ENCODE measurements around the gene AGAP1. TPM values are rescaled to one million over a fixed set of nuclear protein-coding genes. Genes with fewer than 3 reads are reported as not detected.
A peak's percentile ranks its signal among the peaks of the same experiment; 100 is the strongest.

The AGAP1 gene
- total RNA-seq, 1 donor from 2014 or later: 9.0 TPM

DNA sequence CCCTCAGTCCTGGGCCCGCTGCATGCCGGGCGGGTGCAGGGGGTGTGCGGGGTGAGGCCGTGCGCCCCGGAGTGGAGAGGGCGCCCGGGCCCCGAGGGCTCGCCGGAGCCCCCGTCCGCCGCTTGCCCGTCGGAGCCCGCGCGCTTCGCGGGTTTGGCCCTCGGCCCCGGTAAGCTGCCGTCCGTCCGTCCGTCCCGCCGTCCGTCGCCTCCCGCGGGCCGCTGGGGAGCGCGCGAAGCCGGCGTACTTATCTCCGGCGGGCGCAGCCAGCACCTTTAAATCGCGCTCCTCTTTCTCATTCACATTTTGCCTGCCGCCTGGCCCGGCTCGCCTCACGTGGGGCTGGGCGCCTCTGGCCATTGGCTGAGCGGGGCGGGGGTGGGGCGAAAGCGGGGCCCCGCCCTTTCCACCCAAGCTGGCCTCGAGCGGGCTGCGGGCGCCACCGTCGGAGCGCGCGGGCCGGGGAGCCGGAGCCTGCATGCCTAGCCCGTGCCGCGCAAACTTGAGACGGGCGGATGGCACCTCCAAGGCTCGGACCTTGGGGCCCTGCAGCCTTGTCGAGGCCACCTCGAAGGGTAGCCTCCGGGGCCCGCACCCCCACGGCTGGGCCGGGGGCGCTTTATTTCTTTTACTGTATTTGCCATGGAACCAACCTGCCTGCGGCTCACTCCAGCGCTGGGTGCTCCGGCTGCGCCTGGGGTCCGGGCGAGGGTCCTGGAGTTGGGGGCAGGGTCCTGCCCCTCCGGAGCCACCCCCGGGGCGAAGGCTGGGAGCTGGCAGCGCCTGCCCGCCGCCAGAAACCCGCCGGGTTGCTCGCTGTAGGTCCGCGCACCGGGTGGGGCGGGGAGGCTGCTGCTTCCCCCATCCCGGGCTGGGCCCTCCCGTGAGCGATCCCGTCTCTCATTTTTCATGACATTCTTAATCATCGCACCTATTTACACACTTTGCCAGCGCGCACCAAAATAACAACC is 674.6 kb downstream of the AGAP1 start, which contains the start of gene GBX2:
GBX2 (minus strand) TSS at position 277 of the 971 bp plus-strand sequence. CDS start 415 bp downstream, outside the sequence.
- peak; percentile 94 for DNase-seq

DNA sequence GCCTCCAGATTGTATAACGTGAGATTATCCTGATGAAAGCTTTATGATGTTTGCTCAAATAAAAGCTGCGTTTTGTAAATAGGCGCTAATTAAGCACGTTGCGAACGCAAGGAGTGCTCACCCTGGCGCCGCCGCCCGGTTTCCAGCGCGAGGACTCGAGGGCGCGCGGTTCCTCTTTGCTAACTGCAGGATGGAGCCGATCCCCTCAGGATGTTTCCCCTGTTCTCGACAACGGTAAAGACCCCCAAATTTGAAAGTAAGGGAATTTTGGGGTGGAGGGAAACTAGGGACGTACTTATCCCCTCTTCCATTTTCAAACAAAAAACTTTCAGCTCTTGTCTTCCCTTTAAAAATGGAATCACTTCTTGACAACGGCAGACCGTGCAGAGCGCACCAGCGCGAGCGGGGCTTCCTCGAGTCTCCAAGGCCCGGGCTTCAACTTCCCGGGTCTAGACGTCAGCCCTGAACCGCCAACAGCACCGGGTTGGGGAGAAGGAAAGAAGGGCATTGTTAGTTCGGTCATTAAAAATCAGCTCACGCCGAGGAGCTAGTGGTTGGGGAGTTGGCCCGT is 675.4 kb downstream of the AGAP1 start:
- DNase-seq: peak; percentile 54

DNA sequence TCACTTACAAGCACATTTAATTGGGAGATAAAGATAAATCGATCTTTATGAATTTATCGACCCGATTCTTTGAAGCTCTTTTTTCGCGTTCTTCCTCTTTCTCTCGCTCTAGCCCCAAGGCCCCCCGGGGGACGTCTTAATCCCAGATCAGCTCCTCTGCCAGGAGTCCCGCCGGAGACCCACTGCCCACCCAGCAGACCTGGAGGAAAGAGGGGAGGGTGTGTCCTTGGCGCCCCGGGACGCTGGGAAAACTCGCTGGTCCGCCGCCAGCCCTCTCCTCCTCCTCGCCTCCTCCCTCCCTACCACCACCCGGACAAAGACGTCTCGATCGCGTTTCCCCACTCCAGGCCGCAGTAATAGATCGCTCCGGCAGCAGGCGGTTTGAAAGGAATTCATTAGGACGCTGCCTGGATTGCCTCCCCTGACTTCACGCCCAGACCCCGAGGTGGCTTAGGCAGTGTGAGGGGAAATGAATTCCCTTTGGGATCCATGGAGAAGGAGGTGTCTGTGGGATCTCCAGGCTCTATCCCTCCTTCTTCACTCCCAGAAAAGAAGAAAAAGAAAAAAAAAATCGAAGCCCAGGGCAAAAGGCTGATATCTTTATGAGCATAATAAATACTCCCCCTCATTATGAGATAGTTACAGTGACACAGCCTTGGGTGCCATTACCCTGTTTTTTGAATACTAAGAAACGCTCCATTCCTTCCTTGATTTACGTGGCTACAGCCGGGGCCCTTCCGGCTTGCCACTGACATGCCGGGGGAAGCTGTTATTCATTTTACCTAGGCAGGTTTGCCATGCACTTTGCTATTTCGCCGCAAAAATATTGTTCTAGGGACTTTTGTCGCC is 676.1 kb downstream of the AGAP1 start:
- no peak for DNase-seq

DNA sequence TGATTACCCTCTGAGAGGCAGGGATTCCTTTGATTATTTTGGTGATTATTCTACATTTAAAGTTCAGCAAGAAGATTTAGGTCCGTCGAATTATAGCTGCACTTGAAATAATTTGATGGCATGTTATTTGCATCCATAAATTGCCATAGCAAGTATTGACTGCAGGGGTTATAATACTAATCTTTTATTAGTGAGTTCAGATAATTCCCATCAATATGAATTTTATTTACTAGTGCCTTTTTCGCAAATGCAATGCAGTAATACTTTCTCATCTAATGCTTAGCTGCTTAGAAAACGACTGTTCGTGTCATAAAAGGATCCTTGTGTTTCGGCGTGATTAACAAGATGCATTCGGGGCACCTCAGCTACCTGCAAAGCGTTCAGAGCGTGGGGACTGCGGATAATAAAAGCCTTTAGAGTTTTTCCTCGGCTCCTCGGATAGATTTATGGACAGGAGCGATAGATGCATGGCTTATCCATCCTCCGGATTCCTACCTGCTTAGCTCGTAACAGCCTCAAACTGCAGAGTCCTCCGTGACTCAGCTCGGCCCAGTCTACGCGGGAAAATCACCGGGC is 676.8 kb downstream of the AGAP1 start:
- no peak for DNase-seq

DNA sequence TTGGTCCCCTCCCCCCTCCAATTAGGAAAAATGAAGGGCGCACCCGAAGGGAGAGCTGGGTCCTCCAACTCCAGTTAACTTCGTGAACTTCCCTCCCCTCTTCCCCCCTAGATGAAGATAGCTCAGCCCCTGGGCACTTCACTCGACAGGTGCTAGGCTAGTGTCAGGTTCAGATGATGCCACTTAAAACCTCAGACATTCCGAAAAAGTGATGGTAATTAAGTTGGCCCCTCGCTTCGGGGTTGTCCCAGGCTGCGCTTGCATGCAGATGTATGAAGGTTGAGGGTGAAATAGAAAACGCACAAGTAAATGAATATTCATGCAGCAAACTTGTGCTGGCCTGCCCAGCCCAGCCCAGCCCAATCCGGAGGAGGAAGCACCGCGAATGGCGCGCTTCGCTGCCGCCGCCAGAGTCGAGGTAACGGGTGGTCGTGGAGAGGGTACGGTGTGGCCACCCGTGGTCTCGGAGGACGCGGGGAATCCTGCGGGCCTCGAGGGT is 677.4 kb downstream of the AGAP1 start:
- DNase-seq: no peak

DNA sequence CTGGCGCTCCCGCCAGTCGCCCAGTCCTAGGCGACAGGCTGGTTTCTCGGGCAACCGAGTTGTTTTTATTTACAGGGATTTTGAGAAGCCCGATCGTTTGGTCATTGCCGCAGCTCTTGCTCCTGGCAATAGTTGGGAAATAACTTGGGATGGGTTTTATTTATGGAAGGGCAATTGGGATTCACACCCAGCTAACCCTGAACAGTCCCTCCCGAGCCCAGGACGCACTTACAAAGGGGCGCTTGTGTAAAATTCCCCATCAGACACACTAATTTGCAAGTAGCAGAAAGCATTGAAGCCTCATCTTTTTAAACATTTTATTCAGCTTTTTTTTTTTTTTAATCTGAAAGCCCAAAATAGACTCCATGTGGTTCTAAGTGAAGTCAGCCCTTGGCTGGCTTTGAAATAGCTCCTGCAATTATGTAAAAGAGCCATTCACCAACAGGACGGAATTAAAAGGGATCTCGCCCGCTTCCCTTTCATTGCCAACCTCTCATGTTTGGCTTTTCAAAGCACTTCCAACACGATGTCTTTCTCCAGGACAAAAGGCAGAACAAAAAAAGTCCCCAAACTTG is 677.9 kb downstream of the AGAP1 start:
- DNase-seq: no peak

DNA sequence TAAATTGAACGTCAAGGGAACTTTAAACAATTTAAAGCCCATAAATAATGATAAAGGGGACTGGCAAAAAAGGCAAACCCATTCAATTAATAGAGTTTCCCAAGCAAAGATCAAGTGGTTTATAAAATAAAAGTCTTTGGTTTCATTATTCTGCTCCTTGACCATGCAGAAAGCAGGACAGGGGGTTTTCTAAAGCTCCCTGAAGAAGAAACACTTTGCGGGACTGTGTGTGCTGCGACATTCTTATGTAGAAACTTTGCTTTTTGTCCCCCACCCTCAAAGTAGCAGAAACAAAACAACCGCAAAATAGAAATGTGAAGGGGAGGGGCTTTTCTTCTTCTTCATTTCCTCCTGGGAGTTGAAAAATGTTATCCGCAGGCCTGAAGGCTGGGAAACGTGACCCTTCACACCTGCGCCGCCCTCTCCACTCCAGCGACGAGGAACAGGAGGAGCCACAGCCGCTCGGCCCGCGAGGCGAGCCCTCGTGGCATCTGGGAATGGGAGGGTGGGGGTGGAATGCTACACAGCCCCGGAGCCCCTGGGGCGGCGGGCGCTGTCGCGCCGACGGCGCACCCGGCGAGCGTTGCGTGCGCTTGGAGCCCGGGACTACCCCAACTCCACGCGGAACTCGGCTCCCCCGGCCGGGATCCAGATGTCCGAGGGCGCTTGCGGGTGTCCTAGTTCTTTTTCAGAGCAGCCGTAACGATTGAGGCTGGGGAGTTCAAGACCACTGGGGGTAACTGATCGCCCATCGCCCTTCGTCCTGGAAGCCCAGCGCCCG is 678.6 kb downstream of the AGAP1 start:
- DNase-seq: no peak

DNA sequence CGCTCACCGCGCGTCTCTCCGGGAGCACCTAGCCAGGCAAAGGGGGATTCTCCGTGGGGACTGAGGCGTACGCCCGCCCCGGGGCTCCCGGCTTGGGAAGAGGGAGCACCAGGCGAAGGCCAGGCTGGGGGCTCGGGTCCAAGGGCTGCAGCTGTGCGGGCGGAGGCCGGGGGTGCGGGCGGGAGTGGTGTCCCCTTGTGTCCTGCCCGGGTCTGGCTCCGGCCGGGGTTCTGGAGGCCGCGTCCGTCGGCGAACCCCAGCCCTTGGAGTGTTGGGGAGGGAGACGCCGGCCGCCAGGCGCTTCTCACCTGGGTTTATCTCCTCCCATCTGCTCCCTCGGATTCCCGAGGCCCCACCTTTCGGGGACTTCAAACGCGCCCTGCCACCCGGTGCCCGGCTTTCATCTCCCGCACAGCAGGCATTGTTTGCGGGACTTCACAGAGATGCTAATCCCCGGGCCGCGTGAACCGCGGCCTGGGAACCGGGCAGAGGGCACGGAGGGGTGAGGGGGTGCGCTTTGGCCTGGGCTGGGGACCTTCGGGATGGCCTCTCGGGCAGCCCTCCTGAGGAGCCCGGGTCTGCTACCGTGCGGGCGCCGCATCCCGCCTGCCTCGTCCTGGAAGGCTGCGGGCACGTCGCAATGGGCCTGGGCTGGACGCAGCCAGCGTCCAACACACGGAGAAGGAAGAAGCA is 679.3 kb downstream of the AGAP1 start:
- DNase-seq: no peak

DNA sequence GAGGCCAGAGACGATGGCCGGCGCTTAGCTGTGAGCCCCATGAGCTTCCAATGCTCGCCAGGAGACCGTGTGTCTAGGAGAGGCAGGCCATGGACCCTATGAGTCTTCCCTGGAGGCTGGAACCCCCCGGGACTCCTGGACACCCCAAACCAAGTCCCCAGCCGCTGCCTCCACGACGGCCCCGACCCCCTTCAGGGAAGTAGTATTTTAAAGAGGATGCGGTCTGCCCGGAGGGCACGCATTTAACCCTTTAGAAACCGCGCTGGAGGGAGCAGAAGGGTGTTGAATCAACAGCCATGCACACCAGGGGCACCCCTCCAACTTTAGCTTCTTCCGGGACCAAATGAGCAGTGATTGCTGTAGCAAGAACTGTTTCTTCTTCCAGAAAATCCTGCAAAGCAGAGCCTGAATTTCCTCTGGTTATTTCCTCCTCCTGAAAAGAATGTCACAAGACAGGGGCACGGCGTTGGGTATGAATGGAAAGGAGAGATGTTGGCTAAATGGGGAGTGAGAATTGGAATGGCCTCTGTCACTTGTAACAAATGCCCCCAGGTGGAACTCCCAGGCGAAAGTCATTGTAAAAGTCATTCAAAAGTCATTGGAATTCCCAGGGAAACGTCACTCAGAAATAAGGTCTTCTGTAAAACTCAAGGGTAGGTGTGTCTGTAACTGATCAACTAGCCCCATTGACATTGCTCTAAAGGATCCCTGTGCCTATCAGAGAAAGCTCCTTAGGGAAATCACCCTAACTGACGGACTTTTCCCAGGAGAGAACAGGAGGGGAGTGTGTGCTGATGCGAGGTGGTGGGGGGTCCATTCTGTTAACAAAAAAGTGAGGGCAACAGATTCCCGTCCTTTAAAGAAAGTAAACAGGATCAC is 680.1 kb downstream of the AGAP1 start:
- DNase-seq: no peak

DNA sequence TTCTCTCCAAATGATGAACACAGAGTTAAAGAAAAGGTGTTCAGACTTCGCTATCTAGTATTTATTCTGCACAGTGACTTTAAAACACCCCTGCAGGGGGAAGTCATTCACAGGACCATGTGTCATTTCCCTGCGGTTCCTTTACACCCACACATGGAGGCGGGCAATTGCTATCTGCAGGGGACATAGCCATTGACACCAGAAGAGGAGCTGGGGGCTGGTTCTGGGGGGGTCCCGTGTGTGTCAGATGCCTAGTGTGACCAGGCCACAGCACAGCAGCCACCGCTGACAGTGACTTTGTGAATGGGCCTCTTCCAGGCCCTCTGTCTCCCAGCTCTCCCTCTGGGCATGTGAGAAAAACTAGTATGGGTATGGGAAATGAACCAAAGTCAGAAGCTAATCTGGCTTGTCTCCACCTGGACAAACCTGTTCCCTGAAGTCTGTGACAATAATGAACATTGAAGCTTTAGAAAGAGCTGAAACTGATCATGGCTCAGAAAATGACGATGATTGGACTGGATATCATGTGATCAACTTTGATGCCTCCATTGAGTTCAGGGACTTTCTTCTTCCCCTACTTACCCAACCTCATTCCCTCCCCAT is 681.8 kb downstream of the AGAP1 start:
- peak; percentile 35 for DNase-seq

DNA sequence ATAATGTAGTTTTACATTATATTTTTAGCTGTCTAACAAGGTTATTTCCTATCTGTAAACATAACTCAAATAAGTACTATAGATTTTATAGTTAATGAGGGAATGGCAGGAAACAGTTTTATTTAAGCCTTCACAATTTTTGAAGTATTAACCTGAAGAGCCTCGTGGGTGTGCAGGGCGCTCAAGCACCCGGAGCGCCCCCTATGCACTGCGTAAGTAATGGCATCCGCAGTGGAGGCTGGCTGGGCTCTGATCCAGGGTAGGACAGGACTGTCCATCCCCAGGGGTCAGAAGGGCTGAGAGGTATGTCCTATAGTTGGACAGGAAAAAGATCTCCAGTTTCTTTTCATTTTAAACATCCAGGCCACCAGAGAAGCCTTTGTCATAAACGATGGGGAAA is 682.6 kb downstream of the AGAP1 start:
- DNase-seq: peak; percentile 76

DNA sequence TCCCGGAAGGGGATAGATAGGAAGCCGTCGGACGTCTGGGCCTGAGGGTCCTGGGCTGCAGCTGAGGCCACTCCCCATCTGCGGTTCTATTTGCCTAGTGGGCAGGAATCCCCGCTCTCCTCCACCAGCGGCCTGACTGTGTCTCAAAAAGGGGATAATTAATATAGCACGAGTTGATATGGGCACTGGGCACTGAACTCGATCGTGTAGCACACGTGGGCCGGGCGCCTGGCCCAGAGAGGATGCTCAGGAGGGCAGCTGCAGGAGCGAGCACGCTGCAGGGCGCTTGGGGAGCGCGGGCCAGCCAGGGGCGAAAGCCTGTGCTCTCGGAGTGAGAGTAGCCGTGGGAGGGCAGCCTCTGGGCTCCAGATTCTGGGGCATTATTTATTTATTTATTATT is 683.1 kb downstream of the AGAP1 start:
- DNase-seq: no peak

DNA sequence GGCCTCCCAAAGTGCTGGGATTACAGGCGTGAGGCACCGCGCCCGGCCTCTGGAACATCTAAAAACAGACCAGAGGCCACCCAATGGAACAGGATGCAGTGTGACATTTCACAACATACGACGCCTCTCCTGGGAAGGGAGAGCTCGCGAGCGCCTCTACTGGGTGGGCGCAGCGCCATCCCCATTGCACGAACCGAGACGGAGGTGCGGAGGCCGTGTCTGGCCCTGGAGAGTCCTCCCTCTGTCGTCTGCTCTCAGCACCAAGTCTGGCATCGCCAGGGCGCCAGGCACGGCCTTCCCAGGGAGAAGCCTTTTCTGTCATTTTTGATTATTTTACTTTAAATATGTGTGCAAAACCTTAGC is 683.7 kb downstream of the AGAP1 start:
- DNase-seq: peak; percentile 77

DNA sequence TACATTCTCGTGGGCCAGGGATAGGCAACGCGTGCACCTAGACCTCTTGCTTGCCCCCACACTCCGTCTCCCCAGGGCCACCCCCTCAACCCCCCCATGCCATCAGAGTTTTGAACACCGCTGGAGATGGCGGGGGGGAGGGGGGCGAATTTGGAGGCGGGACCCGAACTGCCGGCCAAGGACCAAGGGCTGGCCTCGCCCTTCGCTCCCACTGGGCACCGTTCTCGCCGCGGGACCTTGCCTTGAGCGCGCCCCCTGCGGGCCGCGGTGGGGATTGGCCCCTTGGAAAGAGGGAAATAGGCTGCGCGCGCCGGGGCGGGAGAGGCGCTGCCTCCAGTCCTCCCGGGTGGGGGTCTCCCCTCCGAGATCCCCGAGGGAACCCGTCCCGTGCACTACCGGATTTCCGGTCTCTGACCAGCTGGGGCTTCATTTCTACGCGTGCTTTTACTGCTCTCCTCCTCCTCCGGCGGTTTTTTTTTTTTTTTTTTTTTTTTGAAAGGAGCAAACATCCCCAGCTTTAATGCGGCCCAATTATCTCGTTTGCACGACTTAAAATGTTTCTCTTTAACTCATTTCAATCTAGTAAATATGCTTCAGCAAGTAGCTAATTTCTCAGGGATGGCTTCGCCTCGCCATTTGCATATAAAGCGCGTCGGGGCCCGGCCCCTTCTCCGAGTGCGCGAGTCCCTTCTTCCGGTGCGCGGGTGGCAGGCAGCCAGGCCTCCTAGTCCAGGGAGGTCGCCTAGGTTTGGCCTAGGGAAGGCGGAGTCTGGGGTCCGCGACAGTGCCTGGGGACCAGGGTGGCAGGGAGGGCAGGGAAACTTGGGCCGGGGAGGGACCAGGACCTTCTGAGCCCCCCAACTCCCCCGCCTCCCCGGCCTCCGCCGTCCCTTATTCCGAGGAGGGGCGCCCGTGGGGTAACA is 684.4 kb downstream of the AGAP1 start:
- DNase-seq: peak; percentile 88

DNA sequence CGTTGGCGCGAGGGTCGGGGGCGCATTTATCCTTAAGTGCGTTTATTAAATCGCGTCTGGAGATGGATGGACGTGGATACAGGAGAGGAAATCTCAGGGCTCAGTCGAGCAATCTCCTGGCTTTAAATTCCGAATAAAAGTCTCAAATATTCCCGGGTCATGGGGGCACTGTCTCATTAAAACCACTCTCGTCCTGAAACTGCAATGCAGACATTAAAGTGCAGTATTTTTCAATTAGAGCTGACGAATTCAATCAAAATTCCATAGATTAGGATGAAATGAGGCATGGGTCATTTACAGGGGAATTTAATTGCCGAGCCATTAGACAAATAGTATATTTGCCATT is 685.0 kb downstream of the AGAP1 start:
- peak; percentile 50 for DNase-seq

DNA sequence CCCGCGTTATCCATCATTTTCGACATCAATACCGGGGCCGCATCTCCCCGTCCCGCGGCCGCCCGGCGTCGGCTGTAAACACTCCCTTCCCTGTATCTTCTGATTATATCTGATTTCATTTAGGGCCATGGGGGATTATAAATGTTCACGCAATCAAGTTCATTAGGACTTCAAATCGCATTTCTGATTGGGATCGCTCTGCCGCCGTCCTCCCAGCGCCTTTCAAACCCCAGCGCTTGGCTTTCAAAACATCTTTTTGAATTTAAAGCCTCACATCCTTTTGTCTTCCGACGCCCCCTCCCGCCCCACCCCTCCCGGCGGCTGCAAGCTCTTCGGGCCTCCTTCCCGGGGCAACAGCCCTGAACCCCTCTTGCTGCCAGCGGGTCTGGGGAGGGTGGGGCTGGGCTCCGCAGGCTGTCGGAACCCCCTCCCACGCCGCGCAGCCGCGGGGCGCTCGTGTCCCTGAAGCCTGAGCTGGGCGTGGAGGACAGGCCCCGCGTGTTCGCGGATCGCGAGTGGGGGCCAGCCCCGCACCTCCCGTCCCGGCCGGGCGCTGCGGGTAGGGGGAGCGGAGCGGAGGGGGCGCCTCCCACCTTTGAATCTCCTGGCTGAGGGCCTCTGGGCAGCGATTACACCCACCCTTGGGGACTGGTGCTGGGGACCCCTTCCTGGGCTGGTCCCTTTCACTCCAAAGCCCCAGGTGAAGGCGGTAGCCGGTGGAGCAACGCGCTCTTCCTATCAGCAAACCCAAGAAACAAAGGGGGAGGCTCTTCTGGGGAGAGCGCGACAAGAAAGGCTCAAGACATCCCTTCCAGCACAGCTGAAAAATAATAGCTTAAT is 685.6 kb downstream of the AGAP1 start:
- peak; percentile 63 for DNase-seq
